ENCODE measurements around the gene PSTPIP1.

The PSTPIP1 gene

GRCh38 chr15:77029166-77030047, 34.5 kb downstream of the PSTPIP1 start:
- Histone ChIP-seq H3K9ac (no peak overlapping the region), H3K4me1 (ENCODE audit: low read depth, poor library complexity, severe bottlenecking) (peaks cover 17% of the 10 kb centered on the region), H3K4me2 (no peak overlapping the region), H3K27ac (no peak overlapping the region), H3K79me2 (ENCODE audit: insufficient read depth, low read depth) (no peaks in the 10 kb centered on the region), H2AFZ (ENCODE audit: low read depth) (no peak overlapping the region), H3K27me3 (ENCODE audit: insufficient read depth, low read depth) (no peaks in the 10 kb centered on the region), H4K20me1 (ENCODE audit: insufficient read depth) (no peaks in the 10 kb centered on the region), H3K36me3 (ENCODE audit: insufficient read depth) (no peaks in the 10 kb centered on the region), H3K4me3 (IDR thresholded peaks at IDR 0.05; ENCODE audit: insufficient read depth, low read depth, low read length) (no peak overlapping the region)
- no peak for TF ChIP-seq CTCF (conservative IDR thresholded peaks at IDR 0.05; ENCODE audit: low read depth, low read length)

GRCh38 chr15:77030048-77030927, 35.4 kb downstream of the PSTPIP1 start:
- H3K27me3 ChIP-seq (ENCODE audit: insufficient read depth, low read depth) = no peaks in the 10 kb centered on the region
- H3K9ac ChIP-seq = no peak overlapping the region
- H4K20me1 ChIP-seq (ENCODE audit: insufficient read depth) = no peaks in the 10 kb centered on the region
- no peaks in the 10 kb centered on the region for H3K36me3 ChIP-seq (ENCODE audit: insufficient read depth)
- no peak overlapping the region for H3K4me2 ChIP-seq
- H3K4me3 ChIP-seq (IDR thresholded peaks at IDR 0.05; ENCODE audit: insufficient read depth, low read depth, low read length) = no peak overlapping the region
- no peak overlapping the region for H2AFZ ChIP-seq (ENCODE audit: low read depth)
- TF ChIP-seq CTCF (conservative IDR thresholded peaks at IDR 0.05; ENCODE audit: low read depth, low read length) = no peak
- no peaks in the 10 kb centered on the region for H3K79me2 ChIP-seq (ENCODE audit: insufficient read depth, low read depth)
- H3K27ac ChIP-seq = no peak overlapping the region
- H3K4me1 ChIP-seq (ENCODE audit: low read depth, poor library complexity, severe bottlenecking) = peaks cover 16% of the 10 kb centered on the region

GRCh38 chr15:77030928-77031375, 36.0 kb downstream of the PSTPIP1 start:
- Histone ChIP-seq H2AFZ (ENCODE audit: low read depth) (no peak overlapping the region), H3K27me3 (ENCODE audit: insufficient read depth, low read depth) (no peaks in the 10 kb centered on the region), H3K79me2 (ENCODE audit: insufficient read depth, low read depth) (no peaks in the 10 kb centered on the region), H3K36me3 (ENCODE audit: insufficient read depth) (no peaks in the 10 kb centered on the region), H4K20me1 (ENCODE audit: insufficient read depth) (no peaks in the 10 kb centered on the region), H3K4me2 (no peak overlapping the region), H3K27ac (no peak overlapping the region), H3K4me1 (ENCODE audit: low read depth, poor library complexity, severe bottlenecking) (peaks cover 16% of the 10 kb centered on the region), H3K9ac (no peak overlapping the region), H3K4me3 (IDR thresholded peaks at IDR 0.05; ENCODE audit: insufficient read depth, low read depth, low read length) (no peak overlapping the region)
- TF ChIP-seq CTCF (conservative IDR thresholded peaks at IDR 0.05; ENCODE audit: low read depth, low read length) = no peak

GRCh38 chr15:77031376-77032050, 36.6 kb downstream of the PSTPIP1 start:
- Histone ChIP-seq H4K20me1 (ENCODE audit: insufficient read depth) (no peaks in the 10 kb centered on the region), H3K4me3 (IDR thresholded peaks at IDR 0.05; ENCODE audit: insufficient read depth, low read depth, low read length) (no peak overlapping the region), H3K9ac (no peak overlapping the region), H3K4me2 (no peak overlapping the region), H3K27me3 (ENCODE audit: insufficient read depth, low read depth) (no peaks in the 10 kb centered on the region), H3K79me2 (ENCODE audit: insufficient read depth, low read depth) (no peaks in the 10 kb centered on the region), H3K27ac (no peak overlapping the region), H2AFZ (ENCODE audit: low read depth) (no peak overlapping the region), H3K4me1 (ENCODE audit: low read depth, poor library complexity, severe bottlenecking) (peaks cover 16% of the 10 kb centered on the region), H3K36me3 (ENCODE audit: insufficient read depth) (no peaks in the 10 kb centered on the region)
- peak; percentile 22; the same call in 1 of the 2 replicates for TF ChIP-seq CTCF (conservative IDR thresholded peaks at IDR 0.05; ENCODE audit: low read depth, low read length)
